SK-N-MC (cell line): ENCODE measurements around the gene BIRC7.

Experiments
- EZH2 ChIP-seq: fragments of 200-600 bp; sonication (generic); IDR thresholded peaks from one replicate; pipeline ENCODE4 v1.6.1; 2017; ENCODE audit warnings: antibody characterized with exemption
- POLR2AphosphoS5 ChIP-seq: IDR thresholded peaks from 2 replicates; pipeline ENCODE4 v1.6.1; 2012; ENCODE audit warnings: mild to moderate bottlenecking, low read depth, low read length, borderline replicate concordance

DNA sequence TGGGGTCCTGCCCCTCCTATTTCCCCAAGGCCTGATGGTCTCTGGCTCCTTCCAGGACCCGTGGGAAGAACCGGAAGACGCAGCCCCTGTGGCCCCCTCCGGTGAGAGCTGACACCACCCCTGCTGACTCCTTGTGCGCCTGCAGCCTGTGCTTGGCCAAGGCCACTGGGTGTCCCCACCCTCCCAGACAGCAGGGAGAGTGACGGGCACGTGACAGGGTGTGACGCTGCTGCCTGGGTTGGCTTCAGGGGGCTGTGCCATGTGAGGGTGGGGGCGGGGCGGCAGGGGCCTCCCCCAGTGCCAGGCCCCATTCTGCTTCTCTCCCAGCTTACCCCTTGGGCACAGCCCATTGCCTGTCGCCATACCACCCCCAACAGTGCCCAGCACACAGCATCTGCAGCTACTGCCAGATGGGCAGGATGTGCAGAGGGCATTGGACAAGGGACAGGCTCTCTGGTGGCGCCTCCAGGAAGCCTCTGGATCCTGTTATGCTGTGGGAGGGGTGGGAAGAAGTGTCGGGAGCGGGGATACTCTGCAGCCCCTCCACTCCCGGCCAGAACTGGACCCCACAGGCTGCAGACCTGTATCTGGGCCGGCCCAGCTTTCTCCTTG, 2.9 kb downstream of the BIRC7 start:
- TF ChIP-seq POLR2AphosphoS5 (no peak), EZH2 (no peak)
